ENCODE measurements around the gene CT45A1. TPM values are rescaled to one million over a fixed set of nuclear protein-coding genes. Genes with fewer than 3 reads are reported as not detected.
"Not testable (repeated sequence)": the region's sequence is repeated elsewhere in the genome, so short reads cannot be mapped to it uniquely, and the experiment has no call there.

Gene CT45A1, protein sequence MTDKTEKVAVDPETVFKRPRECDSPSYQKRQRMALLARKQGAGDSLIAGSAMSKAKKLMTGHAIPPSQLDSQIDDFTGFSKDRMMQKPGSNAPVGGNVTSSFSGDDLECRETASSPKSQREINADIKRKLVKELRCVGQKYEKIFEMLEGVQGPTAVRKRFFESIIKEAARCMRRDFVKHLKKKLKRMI
- total RNA-seq: not detected

DNA sequence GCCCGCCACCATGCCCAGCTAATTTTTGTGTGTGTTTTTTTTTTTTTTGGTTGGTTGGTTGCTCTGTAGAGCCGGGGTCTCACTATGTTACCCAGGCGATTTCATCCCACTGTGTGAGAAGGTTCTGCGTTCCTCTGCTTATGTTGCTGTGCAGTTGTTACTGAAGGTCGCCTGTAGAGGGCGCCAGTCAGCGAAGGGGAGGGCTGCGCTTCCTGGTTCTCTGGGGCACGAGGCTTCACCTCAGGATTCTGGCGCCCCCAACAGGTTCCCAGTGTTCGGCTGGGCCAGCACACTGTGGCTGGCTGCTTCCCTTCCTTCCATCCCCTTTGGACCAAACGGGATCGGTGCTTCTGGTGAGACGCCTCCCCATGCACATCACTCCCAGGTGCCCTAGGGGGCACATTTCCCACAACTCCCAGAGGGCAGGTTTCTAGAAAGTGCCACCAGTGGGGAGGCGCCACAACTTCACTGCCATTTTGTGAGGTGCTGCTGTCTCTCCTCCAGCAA lies at the start of gene CT45A1:
TSS of gene CT45A1 (plus strand) at position 457 of the 507 bp plus-strand sequence. CDS start 5,302 bp downstream, outside the sequence.
- WGBS, 2 donors (ENCODE audit: low coverage in 1 of 2): 79% methylated on average over 9 of the region's 15 CpGs; no CpG with 5 or more reads in 1 of the 2 donors
- H3K9me3 ChIP-seq: not testable (repeated sequence)

DNA sequence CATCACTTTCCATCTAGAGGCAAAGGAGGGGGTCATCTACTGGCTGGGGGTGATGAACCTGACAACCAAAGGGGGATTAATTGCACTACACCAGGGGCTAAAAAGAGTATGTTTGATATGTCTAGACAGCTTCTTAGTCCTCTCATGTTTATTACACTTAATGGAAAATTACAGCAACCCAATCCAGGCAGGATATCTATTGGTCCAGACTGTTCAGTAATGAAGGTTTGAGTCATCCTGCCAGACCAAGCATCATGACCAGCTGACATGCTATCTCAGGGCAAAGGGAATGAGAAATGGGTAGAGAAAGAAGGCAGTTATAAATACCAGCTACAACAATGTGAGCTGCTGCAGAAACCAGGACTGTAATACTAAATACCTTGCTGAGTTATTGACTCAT lies 40.5 kb upstream of the CT45A1 start:
- H3K4me1 ChIP-seq; intact Hi-C loops (cut with DNase I; ENCODE audit: low total_unique reads); DNase-seq; H3K9me3 ChIP-seq; H3K36me3 ChIP-seq; H3K27me3 ChIP-seq; in situ Hi-C loops (cut with MboI; ENCODE audit: low pct_ligation_motif_present in 1 of 4, low pct_unique_long_range_greater_than_20kb in 1 of 4, low sequenced_read_pairs in 3 of 4); H3K27ac ChIP-seq; H3K4me3 ChIP-seq: not testable (repeated sequence)

More for the DNA sequence above, at the start of gene CT45A1:
- H3K4me1 ChIP-seq; H3K27ac ChIP-seq; H3K4me3 ChIP-seq; intact Hi-C loops (cut with DNase I; ENCODE audit: low total_unique reads); in situ Hi-C loops (cut with MboI; ENCODE audit: low pct_ligation_motif_present in 1 of 4, low pct_unique_long_range_greater_than_20kb in 1 of 4, low sequenced_read_pairs in 3 of 4); H3K27me3 ChIP-seq; H3K36me3 ChIP-seq; DNase-seq: not testable (repeated sequence)

DNA sequence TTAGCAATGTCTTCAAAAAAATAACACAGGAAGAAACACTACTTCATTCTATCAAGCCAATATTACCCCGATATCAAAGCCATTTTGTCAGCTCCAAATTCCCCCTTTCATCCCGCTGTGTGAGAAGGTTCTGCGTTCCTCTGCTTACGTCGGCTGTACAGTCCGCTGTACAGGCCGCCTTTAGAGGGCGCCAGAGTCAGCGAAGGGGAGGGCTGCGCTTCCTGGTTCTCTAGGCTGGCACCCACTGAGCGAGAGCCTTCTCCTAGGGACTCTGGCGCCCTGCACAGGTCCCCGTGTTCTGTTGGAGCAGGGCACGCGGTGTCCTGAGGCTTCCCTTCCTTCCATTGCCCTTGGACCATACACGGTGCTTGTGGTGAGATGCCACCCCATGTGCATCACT lies 25.3 kb upstream of the CT45A1 start:
- DNase-seq: no peak
- intact Hi-C loops (cut with DNase I; ENCODE audit: low total_unique reads) (no loop called here), in situ Hi-C loops (cut with MboI; ENCODE audit: low pct_ligation_motif_present in 1 of 4, low pct_unique_long_range_greater_than_20kb in 1 of 4, low sequenced_read_pairs in 3 of 4) (no loop called here)
- Histone ChIP-seq H3K36me3 (no peaks in the 10 kb centered on the region), H3K4me3 (no peak overlapping the region), H3K27ac (no peak overlapping the region), H3K9me3 (no peaks in the 10 kb centered on the region), H3K27me3 (no peaks in the 10 kb centered on the region), H3K4me1 (no peaks in the 10 kb centered on the region)
- 61% methylated on average over 16 of the region's 16 CpGs; no CpG with 5 or more reads in 1 of the 2 donors for WGBS, 2 donors (ENCODE audit: low coverage in 1 of 2)
- TF ChIP-seq, protein P1, sequence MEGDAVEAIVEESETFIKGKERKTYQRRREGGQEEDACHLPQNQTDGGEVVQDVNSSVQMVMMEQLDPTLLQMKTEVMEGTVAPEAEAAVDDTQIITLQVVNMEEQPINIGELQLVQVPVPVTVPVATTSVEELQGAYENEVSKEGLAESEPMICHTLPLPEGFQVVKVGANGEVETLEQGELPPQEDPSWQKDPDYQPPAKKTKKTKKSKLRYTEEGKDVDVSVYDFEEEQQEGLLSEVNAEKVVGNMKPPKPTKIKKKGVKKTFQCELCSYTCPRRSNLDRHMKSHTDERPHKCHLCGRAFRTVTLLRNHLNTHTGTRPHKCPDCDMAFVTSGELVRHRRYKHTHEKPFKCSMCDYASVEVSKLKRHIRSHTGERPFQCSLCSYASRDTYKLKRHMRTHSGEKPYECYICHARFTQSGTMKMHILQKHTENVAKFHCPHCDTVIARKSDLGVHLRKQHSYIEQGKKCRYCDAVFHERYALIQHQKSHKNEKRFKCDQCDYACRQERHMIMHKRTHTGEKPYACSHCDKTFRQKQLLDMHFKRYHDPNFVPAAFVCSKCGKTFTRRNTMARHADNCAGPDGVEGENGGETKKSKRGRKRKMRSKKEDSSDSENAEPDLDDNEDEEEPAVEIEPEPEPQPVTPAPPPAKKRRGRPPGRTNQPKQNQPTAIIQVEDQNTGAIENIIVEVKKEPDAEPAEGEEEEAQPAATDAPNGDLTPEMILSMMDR (IDR thresholded peaks at IDR 0.05): no peak
- TF ChIP-seq POLR2AphosphoS5 (IDR thresholded peaks at IDR 0.05) (no peak), POLR2A (IDR thresholded peaks at IDR 0.05) (no peak), EP300 (IDR thresholded peaks at IDR 0.05; ENCODE audit: low read depth) (no peak)

DNA sequence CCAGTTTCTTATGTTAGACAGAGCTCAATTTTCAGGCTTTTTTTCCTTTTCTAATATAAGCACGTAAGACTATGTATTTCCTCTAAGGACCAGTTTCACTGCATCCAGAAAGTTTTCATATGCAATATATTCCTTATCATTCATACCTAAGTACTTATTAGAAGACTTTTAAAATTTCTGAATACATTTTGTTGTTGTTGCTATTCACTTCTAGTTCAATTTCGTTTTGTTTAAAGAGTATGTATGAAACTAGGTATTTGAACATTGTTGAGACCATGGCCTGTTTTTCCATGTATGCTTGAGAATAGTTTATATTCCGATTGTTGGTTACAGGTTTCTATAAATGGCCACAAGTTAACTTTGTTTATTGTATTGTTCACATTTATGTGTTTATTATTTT lies 18.0 kb upstream of the CT45A1 start:
- in situ Hi-C loops (cut with MboI; ENCODE audit: low pct_ligation_motif_present in 1 of 4, low pct_unique_long_range_greater_than_20kb in 1 of 4, low sequenced_read_pairs in 3 of 4): no loop called here

DNA sequence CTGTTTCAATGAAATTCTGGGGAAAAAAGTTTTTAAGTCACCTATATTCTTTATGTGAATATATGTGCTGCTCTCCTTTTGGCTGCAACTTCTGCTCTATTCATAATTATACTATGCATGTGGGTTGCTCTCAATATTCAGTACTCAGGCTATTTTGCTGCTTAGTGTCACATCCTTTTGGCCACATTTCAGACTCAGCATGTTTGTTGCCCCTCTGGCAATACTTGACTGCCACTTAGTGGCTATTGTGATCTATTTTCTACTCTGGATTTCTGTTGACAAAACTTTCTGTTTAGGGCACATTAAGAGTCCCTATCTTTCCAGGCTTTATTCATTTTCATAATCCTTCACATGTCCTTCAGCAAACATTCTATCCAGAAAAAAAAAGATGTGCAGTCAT lies 15.8 kb upstream of the CT45A1 start:
- H3K4me1 ChIP-seq: no peaks in the 10 kb centered on the region
- no peak overlapping the region for H3K4me3 ChIP-seq
- no peaks in the 10 kb centered on the region for H3K36me3 ChIP-seq
- TF ChIP-seq POLR2AphosphoS5 (IDR thresholded peaks at IDR 0.05): no peak
- no peak for TF ChIP-seq POLR2A (IDR thresholded peaks at IDR 0.05)
- TF ChIP-seq EP300 (IDR thresholded peaks at IDR 0.05; ENCODE audit: low read depth): no peak
- TF ChIP-seq, protein P1 (IDR thresholded peaks at IDR 0.05): no peak
- H3K27ac ChIP-seq: no peak overlapping the region
- H3K27me3 ChIP-seq: no peaks in the 10 kb centered on the region
- H3K9me3 ChIP-seq: no peaks in the 10 kb centered on the region
- no peak for DNase-seq
- in situ Hi-C loops (cut with MboI; ENCODE audit: low pct_ligation_motif_present in 1 of 4, low pct_unique_long_range_greater_than_20kb in 1 of 4, low sequenced_read_pairs in 3 of 4): no loop called here
- intact Hi-C loops (cut with DNase I; ENCODE audit: low total_unique reads): no loop called here

More for the DNA sequence above, 18.0 kb upstream of the CT45A1 start:
- TF ChIP-seq, protein P1 (IDR thresholded peaks at IDR 0.05): no peak
- TF ChIP-seq POLR2A (IDR thresholded peaks at IDR 0.05): no peak
- no peak for TF ChIP-seq POLR2AphosphoS5 (IDR thresholded peaks at IDR 0.05)
- TF ChIP-seq EP300 (IDR thresholded peaks at IDR 0.05; ENCODE audit: low read depth): no peak
- Histone ChIP-seq H3K9me3 (no peaks in the 10 kb centered on the region), H3K27ac (no peak overlapping the region), H3K4me1 (no peaks in the 10 kb centered on the region), H3K36me3 (no peaks in the 10 kb centered on the region), H3K27me3 (no peaks in the 10 kb centered on the region), H3K4me3 (no peak overlapping the region)
- intact Hi-C loops (cut with DNase I; ENCODE audit: low total_unique reads): no loop called here
- DNase-seq: no peak
- WGBS, 2 donors (ENCODE audit: low coverage in 1 of 2): 57 to 78% methylated on average over 3 of the region's 3 CpGs
